ENCODE measurements around the gene EDN3.

Gene EDN3

DNA sequence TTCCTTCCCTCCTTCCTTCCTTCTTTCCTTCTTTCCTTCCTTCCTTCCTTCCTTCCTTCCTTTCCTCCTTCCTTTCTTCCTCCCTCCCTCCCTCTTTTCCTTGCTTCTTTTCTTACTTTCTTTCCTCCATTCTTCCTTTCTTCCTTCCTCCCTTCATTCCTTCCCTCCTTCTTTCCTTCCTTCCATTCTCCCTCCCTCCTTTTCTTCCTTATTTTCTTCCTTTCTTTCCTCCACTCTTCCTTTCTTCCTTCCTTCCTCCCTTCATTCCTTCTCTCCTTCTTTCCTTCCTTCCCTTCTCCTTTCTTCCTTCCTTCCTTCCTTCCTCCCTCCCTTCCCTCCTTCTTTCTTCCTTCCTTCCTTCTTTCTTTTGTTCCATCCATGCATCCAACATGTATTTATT lies 35.1 kb upstream of the EDN3 start:
- TF ChIP-seq MYC (IDR thresholded peaks at IDR 0.05; ENCODE audit: low read depth, low read length), result no peak
- H3K4me3 ChIP-seq (ENCODE audit: low read depth, low read length), result no peak overlapping the region

DNA sequence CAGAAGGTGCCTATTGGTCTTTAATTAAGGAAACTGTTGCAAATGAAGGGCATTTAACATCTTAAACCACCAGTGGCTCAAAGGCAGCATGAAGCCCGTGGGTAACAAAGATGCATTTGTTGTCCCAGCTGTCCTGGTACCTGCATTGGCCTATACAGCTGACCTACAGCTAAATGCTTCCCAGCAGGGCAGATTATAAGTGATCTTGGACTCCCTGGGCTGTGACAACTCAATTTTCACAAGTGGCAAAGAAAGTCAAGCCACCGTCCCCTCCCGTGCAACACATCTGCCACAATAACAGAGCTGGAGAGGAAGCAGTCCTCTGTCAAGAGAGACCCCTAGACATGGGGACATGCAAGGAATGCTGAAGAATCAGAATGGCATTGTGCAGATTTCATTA lies 31.5 kb upstream of the EDN3 start:
- TF ChIP-seq, protein P1, sequence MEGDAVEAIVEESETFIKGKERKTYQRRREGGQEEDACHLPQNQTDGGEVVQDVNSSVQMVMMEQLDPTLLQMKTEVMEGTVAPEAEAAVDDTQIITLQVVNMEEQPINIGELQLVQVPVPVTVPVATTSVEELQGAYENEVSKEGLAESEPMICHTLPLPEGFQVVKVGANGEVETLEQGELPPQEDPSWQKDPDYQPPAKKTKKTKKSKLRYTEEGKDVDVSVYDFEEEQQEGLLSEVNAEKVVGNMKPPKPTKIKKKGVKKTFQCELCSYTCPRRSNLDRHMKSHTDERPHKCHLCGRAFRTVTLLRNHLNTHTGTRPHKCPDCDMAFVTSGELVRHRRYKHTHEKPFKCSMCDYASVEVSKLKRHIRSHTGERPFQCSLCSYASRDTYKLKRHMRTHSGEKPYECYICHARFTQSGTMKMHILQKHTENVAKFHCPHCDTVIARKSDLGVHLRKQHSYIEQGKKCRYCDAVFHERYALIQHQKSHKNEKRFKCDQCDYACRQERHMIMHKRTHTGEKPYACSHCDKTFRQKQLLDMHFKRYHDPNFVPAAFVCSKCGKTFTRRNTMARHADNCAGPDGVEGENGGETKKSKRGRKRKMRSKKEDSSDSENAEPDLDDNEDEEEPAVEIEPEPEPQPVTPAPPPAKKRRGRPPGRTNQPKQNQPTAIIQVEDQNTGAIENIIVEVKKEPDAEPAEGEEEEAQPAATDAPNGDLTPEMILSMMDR (IDR thresholded peaks at IDR 0.05; ENCODE audit: low read depth, low read length), result no peak
- TF ChIP-seq MYC (IDR thresholded peaks at IDR 0.05; ENCODE audit: low read depth, low read length) (no peak), POLR2A (IDR thresholded peaks at IDR 0.05; ENCODE audit: extremely low read depth, insufficient read length) (no peak)
- TF ChIP-seq, protein P2, sequence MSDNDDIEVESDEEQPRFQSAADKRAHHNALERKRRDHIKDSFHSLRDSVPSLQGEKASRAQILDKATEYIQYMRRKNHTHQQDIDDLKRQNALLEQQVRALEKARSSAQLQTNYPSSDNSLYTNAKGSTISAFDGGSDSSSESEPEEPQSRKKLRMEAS (IDR thresholded peaks at IDR 0.05; ENCODE audit: low read depth, low read length), result no peak
- DNase-seq (ENCODE audit: low read depth), result no peak
- no peak overlapping the region for H3K4me3 ChIP-seq (ENCODE audit: low read depth, low read length)

More for the DNA sequence above, 35.1 kb upstream of the EDN3 start:
- no peak for DNase-seq (ENCODE audit: low read depth)

DNA sequence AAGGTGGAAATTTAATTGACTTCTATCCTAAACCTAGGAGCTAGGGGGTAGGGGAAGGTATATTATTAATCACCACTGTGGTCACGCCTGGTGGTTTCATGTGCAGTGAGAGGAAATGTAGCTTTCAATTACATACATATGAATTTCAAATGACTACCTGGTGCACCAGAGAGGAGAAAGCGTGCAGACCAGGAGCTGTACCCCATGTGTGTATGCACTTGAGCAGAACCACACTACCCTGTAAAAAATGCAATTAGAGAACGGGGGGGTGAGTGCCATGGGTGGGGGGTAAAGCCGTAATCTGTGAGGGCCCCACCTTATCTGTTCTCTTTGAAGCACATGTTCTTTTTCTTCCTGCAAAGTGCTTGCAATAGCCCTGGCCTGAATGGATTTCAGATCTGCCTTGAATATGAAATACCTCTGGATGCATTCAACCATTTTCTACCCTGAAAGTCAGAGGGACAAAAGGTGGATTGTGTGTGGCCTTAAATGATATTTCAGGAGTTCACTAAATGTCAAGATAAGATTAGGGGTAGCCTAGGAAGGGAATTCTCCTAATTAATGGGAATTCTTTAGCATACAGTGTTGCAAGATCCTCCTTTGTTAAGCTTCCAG lies 30.9 kb upstream of the EDN3 start:
- TF ChIP-seq, protein P2 (IDR thresholded peaks at IDR 0.05; ENCODE audit: low read depth, low read length), result peak; percentile 32; the same call in 1 of the 2 replicates
- TF ChIP-seq MYC (IDR thresholded peaks at IDR 0.05; ENCODE audit: low read depth, low read length), result no peak
- no peak for DNase-seq (ENCODE audit: low read depth)

DNA sequence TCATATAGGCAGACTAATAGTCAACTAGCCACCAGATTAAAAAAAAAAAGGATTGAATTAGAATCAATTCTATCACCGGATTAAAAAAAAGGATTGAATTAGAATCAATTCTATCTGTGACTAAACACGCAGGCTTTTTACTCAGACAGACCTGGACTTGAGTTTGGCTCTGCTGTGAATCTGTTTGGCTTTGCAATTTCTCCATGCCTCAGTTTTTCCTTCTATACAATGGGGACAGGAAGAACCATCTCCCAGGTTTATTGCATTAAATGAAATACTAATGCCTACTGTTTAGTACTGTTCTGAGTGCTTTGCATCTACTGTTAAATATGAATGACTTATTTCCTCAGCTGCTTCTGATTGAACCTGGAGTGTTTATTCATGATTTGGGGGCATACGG lies 30.0 kb upstream of the EDN3 start:
- DNase-seq (ENCODE audit: low read depth), result no peak
- TF ChIP-seq, protein P2 (IDR thresholded peaks at IDR 0.05; ENCODE audit: low read depth, low read length), result no peak
- TF ChIP-seq, protein P1 (IDR thresholded peaks at IDR 0.05; ENCODE audit: low read depth, low read length), result no peak
- TF ChIP-seq MYC (IDR thresholded peaks at IDR 0.05; ENCODE audit: low read depth, low read length), result no peak
- TF ChIP-seq POLR2A (IDR thresholded peaks at IDR 0.05; ENCODE audit: extremely low read depth, insufficient read length), result no peak
- H3K4me3 ChIP-seq (ENCODE audit: low read depth, low read length), result no peak overlapping the region

More for the DNA sequence above, 30.9 kb upstream of the EDN3 start:
- H3K4me3 ChIP-seq (ENCODE audit: low read depth, low read length), result no peak overlapping the region

DNA sequence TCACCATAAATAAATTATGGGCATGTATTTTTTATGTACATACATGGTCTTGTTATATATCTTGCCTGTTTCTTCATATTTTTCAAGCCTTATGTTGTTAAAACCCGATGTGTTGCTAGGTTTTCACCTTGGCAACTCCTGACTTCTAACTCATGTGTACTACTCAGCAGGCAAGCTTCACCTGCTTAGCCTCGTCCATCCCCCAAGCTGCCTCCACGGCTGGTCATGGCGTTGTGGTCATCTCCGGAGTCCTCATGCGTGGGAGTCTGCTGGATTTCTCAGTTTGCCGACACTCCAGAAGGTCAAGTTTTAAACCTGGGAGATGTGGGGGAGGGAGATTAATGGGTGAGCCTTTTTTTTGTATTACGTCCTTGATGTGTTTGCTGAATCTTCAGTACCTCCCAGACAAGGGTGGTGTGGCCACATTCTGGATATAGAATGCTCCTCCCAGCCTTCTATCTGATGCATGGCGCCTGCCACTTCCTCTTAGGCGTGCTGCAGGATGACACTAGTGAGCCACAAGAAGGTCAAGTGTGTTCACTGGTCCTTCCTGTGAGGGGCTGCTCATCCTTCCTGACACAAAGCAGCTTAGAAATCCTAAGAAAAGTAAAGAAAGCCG lies 26.6 kb upstream of the EDN3 start:
- TF ChIP-seq, protein P2 (IDR thresholded peaks at IDR 0.05; ENCODE audit: low read depth, low read length), result peak; percentile 61; the same call in 1 of the 2 replicates
- TF ChIP-seq, protein P1 (IDR thresholded peaks at IDR 0.05; ENCODE audit: low read depth, low read length), result no peak
- DNase-seq (ENCODE audit: low read depth), result peak; percentile 88
- H3K4me3 ChIP-seq (ENCODE audit: low read depth, low read length), result peak overlapping the region; percentile 16

DNA sequence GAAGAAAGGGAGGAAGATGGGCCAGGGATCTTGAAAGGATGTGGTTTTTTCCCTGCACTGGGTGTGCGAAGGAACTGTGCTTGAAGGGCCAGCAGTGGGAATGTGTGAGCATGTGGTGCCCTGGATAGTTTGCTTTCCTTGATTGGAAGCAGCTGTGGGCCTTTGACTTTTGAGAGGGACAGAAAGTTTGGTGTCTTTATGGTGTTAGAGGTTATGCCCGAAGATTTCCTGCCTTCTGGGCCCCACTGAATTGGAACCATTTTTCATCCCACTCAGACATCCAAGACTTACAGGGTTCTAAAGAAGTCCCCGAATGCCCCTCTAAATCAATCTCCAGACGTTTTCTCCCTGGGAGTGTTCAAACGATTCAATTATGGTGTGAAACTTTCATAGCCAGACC lies 23.5 kb upstream of the EDN3 start:
- TF ChIP-seq POLR2A (IDR thresholded peaks at IDR 0.05; ENCODE audit: extremely low read depth, insufficient read length) (no peak), MYC (IDR thresholded peaks at IDR 0.05; ENCODE audit: low read depth, low read length) (no peak)
- TF ChIP-seq, protein P1 (IDR thresholded peaks at IDR 0.05; ENCODE audit: low read depth, low read length), result no peak
- TF ChIP-seq, protein P2 (IDR thresholded peaks at IDR 0.05; ENCODE audit: low read depth, low read length), result no peak
- DNase-seq (ENCODE audit: low read depth), result no peak
- H3K4me3 ChIP-seq (ENCODE audit: low read depth, low read length), result no peak overlapping the region

All from NB4 (cell line).